KOPT-K1 (cell line): ENCODE results near the gene SLC39A10.
"Not testable (repeated sequence)": the region's sequence is repeated elsewhere in the genome, so short reads cannot be mapped to it uniquely, and the experiment has no call there.

Source experiments
- H3K27ac ChIP-seq: fragments of 200-600 bp; sonication (generic); 2 replicates; pipeline ENCODE4 v1.5.1; 2016; ENCODE audit warnings: antibody characterized with exemption, mild to moderate bottlenecking, low read depth, low read length; ENCODE audit not compliant: poor library complexity, severe bottlenecking
- H3K36me3 ChIP-seq: fragments of 200-600 bp; sonication (generic); 2 replicates; pipeline ENCODE4 v1.5.1; 2017; ENCODE audit warnings: antibody characterized with exemption, mild to moderate bottlenecking, low read length, moderate library complexity; ENCODE audit not compliant: insufficient read depth
- H3K9me3 ChIP-seq: fragments of 200-600 bp; sonication (generic); 2 replicates; pipeline ENCODE4 v1.5.1; 2017; ENCODE audit warnings: antibody characterized with exemption, low read length, mild to moderate bottlenecking; ENCODE audit not compliant: insufficient read depth, poor library complexity, severe bottlenecking

The SLC39A10 gene

DNA sequence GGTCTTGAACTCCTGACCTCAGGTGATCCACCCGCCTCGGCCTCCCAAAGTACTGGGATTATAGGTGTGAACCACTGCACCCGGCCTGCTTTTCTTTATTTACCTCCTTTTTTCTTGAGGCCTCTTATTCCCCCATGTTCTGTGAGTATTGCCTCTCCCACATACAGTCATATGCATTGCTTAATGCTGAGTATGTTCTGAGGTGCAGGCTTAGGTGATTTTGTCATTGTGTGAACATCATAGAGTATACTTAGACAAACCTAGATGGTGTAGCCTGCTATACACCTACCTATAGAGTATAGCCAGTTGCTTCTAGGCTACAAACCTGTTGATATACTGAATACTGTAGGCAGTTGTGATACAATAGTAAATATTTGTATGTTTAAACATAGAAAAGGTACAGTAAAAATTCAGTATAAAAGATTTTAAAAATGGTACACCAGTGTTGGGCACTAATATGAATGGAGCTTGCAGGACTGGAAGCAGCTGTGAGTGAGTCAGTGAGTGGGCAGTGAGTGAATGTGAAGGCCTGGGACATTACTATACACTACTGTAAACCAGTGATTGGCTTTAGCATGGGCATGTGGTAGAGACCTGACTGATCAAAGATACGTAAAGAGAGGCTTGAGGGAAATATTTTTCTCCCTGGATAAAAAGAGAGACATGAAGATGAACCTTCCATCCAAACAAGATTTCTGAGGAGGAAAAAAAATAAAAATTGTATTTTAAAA is 17.6 kb downstream of the SLC39A10 start:
- Histone ChIP-seq H3K36me3 (no peaks in the 10 kb centered on the region), H3K27ac (no peak overlapping the region), H3K9me3 (no peaks in the 10 kb centered on the region)

DNA sequence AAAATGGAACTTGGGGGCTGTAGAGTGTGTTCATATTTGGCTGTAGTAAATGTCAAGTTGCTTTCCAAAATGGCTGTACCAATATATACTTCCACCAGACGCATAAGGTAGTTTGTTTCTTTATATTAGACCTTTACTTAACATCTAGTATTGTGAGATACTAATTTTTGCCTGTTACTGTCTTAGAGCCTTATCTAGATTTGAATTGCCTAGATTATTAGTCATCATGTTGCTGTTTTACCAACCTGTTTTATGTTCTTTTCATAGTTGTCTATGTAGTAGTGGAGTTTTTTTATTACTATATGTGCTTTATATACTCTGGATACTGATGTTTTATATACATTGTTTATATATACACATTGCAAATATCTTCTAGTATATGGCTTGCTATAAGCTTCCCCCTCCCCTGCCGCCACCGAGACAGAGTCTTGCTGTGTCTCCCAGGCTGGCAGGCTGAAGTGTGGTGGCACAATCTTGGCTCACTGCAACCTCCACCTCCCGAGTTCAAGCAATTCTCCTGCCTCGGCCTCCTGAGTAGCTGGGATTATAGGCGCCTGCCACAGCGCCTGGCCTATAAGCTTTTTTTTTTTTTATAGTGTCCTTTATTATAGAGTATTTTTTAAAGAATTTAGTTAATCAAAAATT is 18.9 kb downstream of the SLC39A10 start:
- peaks cover 12% of the 10 kb centered on the region for H3K36me3 ChIP-seq
- H3K27ac ChIP-seq: no peak overlapping the region
- H3K9me3 ChIP-seq: peaks cover 10% of the 10 kb centered on the region

DNA sequence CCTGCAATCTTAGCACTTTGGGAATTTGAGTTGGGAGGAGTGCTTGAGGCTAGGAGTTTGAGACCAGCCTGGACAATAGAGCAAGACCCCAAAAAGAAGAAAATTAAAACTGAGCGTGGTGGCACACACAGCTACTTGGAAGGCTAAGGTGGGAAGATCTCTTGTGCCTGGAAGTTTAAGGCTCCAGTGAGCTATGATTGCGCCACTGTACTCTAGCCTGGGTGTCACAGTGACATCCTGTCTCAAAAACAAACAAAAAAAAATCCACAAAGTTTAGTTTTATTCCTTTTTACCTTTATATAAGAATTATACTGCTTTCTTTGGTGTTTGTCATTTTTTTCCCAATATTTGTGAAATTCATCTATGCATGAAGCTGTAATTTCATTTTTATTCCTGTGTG is 20.3 kb downstream of the SLC39A10 start:
- no peak overlapping the region for H3K27ac ChIP-seq
- peaks cover 12% of the 10 kb centered on the region for H3K9me3 ChIP-seq
- peaks cover 17% of the 10 kb centered on the region for H3K36me3 ChIP-seq

DNA sequence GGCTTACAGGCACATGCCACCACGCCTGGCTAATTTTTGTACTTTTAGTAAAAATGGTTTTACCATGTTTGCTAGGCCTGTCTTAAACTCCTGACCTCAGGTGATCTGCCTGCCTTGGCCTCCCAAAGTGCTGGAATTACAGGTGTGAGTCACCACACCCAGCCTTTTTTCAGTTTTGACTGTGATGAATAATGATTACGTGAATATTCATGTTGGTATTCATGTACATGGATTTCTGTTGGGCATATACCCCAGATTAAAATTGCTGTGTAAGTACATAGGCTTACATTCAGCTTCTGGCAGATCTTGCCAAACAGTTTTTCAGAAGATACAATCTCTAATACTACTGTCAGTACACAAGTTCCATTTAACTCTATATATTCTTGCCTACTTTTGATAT is 20.9 kb downstream of the SLC39A10 start:
- Histone ChIP-seq H3K9me3 (peaks cover 12% of the 10 kb centered on the region), H3K27ac (no peak overlapping the region), H3K36me3 (peaks cover 17% of the 10 kb centered on the region)

DNA sequence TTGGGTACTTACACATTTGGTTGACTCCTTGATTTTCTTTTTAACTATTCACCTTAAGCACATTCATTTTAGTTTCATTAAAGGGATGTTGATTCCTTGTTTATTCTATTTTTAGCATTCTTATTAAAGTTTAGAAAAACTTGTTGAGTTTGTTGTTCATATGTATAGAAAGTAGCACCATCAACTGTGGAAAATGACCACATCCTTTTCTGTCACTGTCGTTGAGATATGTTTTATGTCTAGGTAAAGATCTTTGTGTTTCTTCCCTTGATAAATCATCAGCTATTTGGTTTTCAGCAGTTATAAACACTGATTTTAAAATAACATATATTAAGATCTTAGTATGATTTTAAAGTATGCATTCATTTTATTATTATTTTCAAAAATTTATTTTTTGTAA is 25.1 kb downstream of the SLC39A10 start:
- Histone ChIP-seq H3K9me3 (peaks cover 12% of the 10 kb centered on the region), H3K27ac (no peak overlapping the region), H3K36me3 (peaks cover 27% of the 10 kb centered on the region)

DNA sequence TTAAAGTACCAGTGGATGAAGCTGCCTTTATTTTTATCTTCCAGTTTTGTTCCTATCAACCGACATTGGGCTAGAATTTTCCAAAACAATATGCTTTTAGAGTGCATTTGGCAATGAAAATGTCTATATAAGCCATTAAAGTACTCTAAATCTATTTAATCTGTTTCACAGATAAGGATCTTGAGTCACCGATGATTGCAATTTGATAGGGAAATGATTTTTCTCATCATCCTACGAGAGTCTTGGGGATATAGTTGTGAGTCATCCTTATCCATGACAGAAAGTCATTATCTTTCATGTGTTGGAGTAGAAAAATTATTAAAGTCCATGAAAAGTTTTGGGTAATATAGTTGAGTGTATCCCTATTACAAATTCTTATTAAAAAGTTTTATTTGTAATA is 26.1 kb downstream of the SLC39A10 start:
- peaks cover 12% of the 10 kb centered on the region for H3K9me3 ChIP-seq
- no peak overlapping the region for H3K27ac ChIP-seq
- H3K36me3 ChIP-seq: peaks cover 27% of the 10 kb centered on the region

DNA sequence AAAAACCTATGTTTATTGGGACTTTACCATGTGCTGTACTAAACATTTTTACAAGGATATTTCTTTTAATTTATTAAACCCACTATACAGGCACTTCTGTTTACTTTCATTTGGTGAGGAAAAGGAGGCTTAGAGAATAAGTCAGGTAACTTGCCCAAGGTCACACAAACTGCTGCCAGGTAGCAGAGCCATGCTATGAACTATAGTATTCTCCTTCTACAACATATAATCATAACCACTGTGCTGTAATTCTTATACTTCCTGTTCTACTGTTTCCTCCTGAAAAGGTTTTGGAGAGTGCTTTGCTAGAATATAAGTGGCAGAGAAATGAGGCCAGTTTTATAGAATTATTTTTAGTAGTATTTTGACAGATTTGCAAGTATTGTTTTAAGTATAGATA is 29.5 kb downstream of the SLC39A10 start:
- H3K36me3 ChIP-seq: peaks cover 24% of the 10 kb centered on the region

DNA sequence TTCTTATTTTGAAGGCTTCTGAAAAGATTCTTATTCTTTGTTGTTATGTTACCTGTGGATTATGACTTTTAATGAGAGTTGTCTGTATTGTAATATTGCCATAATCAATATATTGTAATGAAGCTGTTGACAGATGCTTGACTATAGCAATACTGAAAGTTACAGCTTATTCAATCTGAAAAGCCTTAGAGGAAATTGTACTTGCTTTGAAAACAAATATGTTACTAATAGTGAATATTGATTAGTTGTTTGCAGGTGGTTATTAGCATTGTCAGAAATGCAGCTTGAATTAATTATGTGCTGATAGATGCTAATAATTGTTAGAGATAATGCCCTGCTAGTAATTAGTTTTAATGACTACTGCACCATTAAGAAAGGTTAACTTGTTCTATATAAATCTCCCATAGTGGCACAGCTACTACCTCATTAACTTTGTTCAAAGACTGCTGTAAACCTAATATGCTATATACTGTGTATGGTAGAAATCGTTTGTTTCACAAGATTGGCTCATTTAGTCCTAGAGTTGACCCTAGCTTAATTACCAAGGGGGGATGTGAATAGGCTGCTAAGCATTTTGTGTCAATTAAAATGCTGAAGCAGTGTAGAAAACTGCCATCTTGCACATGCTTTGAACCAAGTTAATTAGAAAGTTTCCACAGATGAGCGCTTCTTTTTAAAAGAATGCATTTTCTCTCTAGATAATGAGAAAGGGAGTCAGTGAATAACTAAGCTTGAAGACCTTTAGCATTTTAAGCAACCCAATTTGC is 30.5 kb downstream of the SLC39A10 start:
- peaks cover 22% of the 10 kb centered on the region for H3K9me3 ChIP-seq
- H3K36me3 ChIP-seq: peaks cover 28% of the 10 kb centered on the region
- no peak overlapping the region for H3K27ac ChIP-seq

More for the DNA sequence above, 29.5 kb downstream of the SLC39A10 start:
- Histone ChIP-seq H3K27ac (no peak overlapping the region), H3K9me3 (peaks cover 17% of the 10 kb centered on the region)

DNA sequence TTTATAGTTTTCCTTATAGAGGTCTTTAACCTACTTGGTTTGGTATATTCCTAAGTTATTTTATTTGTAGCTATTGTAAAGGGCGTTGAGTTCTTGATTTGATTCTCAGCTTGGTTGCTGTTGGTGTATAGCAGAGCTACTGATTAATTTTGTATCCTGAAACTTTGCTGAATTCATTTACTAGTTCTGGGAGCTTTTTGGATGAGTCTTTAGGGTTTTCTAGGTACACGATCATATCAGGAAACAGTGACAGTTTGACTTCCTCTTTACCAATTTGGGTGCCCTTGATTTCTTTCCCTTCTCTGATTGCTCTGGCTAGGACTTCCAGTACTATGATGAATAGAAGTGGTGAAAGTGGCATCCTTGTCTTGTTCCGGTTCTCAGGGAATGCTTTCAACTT is 35.5 kb downstream of the SLC39A10 start:
- Histone ChIP-seq H3K9me3 (peaks cover 53% of the 10 kb centered on the region), H3K36me3 (peaks cover 28% of the 10 kb centered on the region)
- H3K27ac ChIP-seq: not testable (repeated sequence)

DNA sequence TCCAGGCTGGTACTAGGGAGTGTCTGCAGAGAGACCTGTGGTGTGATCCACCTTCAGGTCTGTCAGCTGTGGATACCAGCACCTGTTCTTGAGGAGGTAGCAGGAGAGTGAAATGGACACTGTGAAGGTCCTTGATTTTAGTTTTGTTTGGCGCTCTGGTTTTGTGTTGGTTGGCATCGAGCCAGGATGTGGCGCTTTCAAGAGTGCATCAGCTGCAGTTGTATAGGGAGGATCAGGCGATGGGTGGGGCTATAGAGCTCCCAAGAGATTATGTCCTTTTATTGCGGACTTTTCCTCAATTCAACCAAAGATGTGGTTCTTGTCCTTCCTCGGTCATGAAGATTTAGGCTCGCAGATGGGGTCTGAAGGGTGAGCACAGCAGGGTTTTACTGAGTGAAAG is 37.5 kb downstream of the SLC39A10 start:
- Histone ChIP-seq H3K27ac (no peak overlapping the region), H3K36me3 (peaks cover 24% of the 10 kb centered on the region), H3K9me3 (peaks cover 53% of the 10 kb centered on the region)

DNA sequence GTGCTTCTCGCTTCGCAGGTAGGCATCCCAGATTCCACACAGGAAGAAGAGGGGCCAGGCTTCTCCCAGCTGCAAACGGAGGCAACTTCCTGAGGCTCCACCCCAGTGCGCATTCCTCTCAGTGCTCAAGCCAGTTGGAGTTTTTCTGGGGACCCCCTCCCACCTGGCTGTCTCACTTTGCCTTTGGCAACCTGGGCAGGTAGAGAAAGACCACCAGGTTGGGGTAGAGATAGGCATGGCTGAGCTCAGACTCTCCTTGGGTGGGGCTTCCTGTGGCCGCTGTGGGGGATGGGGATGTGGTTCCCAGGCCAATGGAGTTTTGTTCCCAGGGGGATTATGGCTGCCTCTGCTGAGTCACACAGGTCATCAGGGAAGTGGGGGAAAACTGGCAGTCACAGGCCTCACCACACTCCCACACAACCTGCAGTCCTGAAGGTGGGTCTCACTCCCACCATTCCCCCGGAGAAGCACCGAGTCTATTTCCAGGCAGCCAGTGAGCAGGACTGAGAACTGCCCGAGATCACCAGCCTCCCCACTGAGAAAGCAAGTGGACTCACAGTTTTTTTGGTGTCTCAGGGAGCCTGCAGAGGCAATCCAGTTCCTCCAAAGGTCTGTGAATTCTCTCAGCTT is 38.1 kb downstream of the SLC39A10 start:
- H3K36me3 ChIP-seq: peaks cover 24% of the 10 kb centered on the region
- H3K9me3 ChIP-seq: peaks cover 57% of the 10 kb centered on the region
- H3K27ac ChIP-seq: no peak overlapping the region

DNA sequence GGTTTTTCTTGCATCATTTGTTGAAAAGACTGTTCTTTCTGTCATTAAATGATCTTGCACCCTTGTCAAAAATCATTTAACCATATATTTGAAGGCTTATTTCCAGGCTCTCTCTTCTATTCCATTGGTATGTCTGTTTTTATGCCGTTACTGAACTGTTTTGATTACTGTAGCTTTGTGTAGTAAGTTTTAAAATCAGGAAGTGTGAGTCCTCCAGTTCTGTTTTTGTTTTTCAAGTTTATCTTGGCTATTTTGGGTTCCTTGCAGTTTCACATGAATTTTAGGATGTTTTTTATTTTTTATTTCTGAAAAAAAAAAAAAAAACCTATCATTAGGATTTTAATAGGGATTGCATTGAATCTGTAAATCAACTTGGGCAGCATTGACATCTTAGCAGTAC is 39.0 kb downstream of the SLC39A10 start:
- H3K9me3 ChIP-seq: peaks cover 57% of the 10 kb centered on the region

DNA sequence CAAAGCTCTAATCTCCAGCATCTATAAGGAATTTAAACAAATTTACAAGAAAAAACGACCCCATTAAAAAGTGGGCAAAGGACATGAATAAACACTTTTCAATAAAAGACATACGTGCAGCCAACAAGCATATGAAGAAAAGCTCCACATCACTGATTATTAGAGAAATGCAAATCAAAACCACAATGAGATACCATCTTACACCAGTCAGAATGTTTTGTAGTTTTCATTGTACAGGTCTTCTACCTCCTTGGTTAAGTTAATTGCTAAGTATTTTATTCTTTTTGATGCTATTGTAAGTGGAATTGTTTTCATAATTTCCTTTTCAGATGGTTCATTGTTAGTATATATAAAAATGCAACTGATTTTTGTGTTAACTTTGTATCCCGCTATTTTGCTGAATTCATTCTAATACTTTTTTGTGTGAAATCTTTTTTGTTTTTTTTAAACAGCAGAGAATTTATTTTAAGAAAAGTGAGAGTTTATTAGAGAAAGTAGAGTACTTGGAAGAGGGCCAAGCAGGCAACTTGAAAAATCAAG is 40.7 kb downstream of the SLC39A10 start:
- no peak overlapping the region for H3K27ac ChIP-seq
- peaks cover 50% of the 10 kb centered on the region for H3K9me3 ChIP-seq
- H3K36me3 ChIP-seq: peaks cover 7% of the 10 kb centered on the region; the same call in 1 of the 2 replicates

More for the DNA sequence above, 39.0 kb downstream of the SLC39A10 start:
- H3K36me3 ChIP-seq: peaks cover 19% of the 10 kb centered on the region; the same call in 1 of the 2 replicates
- H3K27ac ChIP-seq: no peak overlapping the region

DNA sequence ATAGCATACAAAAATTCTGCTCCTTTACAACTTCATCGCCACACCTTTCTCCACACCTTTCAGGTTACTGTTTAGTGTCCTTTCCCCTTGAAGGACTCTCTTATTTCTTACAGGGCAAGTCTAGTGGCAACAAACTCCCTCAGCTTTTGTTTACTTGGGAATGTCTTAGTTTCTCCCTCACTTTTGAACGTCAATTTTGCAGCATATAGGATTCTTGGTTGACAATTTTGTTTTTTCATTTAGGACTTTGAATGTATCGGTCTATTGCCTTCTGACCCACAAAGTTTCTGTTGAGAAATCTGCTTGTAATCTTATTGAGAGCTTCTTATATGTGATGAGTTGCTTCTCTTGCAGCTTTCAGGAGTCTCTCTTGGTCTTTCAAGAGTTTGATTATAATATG is 43.5 kb downstream of the SLC39A10 start:
- Histone ChIP-seq H3K36me3 (peaks cover 2% of the 10 kb centered on the region; the same call in 1 of the 2 replicates), H3K9me3 (peaks cover 24% of the 10 kb centered on the region), H3K27ac (no peak overlapping the region)
